ENCODE results near the gene RIN1. TPM values are rescaled to one million over a fixed set of nuclear protein-coding genes. Genes with fewer than 3 reads are reported as not detected.
A peak's percentile ranks its signal among the peaks of the same experiment; 100 is the strongest.
"Not testable (repeated sequence)": the region's sequence is repeated elsewhere in the genome, so short reads cannot be mapped to it uniquely, and the experiment has no call there.

Gene RIN1, protein sequence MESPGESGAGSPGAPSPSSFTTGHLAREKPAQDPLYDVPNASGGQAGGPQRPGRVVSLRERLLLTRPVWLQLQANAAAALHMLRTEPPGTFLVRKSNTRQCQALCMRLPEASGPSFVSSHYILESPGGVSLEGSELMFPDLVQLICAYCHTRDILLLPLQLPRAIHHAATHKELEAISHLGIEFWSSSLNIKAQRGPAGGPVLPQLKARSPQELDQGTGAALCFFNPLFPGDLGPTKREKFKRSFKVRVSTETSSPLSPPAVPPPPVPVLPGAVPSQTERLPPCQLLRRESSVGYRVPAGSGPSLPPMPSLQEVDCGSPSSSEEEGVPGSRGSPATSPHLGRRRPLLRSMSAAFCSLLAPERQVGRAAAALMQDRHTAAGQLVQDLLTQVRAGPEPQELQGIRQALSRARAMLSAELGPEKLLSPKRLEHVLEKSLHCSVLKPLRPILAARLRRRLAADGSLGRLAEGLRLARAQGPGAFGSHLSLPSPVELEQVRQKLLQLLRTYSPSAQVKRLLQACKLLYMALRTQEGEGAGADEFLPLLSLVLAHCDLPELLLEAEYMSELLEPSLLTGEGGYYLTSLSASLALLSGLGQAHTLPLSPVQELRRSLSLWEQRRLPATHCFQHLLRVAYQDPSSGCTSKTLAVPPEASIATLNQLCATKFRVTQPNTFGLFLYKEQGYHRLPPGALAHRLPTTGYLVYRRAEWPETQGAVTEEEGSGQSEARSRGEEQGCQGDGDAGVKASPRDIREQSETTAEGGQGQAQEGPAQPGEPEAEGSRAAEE
- polyA plus RNA-seq (2013, experiment 1 of 2) = 29.1 TPM
- 26.9 TPM for polyA plus RNA-seq (2013, experiment 2 of 2)

DNA sequence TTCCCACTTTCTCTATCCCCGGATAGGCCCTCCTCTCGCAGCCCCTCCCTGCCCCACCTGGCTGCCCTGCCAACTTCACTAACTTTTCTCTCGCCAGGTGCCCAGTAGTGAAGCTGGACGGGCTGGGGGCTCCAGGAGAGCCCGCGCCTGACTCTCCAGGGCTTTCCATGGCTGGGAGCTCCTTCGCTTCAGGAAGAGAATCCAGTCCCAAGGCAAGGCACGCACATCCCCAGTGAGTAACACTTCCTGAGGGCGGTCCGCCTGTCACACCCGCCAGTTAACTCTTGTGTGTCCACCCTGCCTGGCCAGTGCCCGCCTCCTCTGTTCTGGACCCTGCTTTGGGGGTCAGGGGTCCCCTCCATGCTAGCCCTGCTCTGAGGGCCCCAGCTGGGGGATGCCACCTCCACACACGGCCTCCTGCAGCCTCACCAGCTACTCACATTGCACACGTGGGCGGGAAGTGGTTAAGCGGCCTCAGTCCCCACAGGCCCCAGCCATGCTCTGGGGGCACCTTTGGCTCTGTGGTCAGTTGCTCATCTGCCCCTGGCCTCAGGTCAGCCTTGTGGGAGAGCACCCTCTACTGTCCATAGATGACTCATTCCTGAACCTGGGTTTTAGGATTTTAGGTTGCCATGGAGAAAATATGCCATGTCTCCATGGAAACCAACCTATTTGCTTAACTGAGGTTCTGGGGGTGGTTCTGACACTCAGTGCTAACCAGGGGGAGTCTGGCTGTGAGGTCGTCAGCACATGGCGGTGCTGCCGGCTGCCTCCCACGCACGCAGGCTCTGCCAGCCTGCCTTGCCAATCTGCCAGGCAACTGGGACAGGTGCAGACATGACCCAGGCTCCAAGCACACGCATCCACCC, at the start of gene RIN1:
TSS of gene RIN1 (minus strand) at position 201 of the 869 bp plus-strand sequence. CDS start at position 169, 32 bp downstream.
- Histone ChIP-seq H3K9ac (ENCODE audit: low read length) (peak within 1 kb of the TSS; percentile 99), H3K27me3 (ENCODE audit: control insufficient read depth in 1 of 2, insufficient read depth in 1 of 2, low read length in 2 of 2) (no peaks in the 10 kb centered on the region), H3K4me1 (ENCODE audit: control insufficient read depth, insufficient read depth, low read depth, low read length) (peaks cover 66% of the 10 kb centered on the region), H2BK15ac (ENCODE audit: low read depth, poor library complexity, severe bottlenecking) (peak within 1 kb of the TSS; percentile 92), H2AFZ (ENCODE audit: low read depth, low read length) (peak within 1 kb of the TSS; percentile 7), H3K4me2 (ENCODE audit: low read length, poor library complexity, severe bottlenecking) (peak within 1 kb of the TSS; percentile 68), H3K79me1 (replicated peaks; ENCODE audit: low read length, poor library complexity, severe bottlenecking) (peaks cover 38% of the 10 kb centered on the region), H3K9me3 (ENCODE audit: control insufficient read depth, low read length) (no peaks in the 10 kb centered on the region), H3K14ac (ENCODE audit: low read length in 2 of 2) (peak within 1 kb of the TSS in 1 of 2 experiments; percentile 95), H4K8ac (ENCODE audit: low read length) (peak within 1 kb of the TSS; percentile 92), H3K27ac (ENCODE audit: low read length, poor library complexity, severe bottlenecking) (peak within 1 kb of the TSS; percentile 97), H3K18ac (ENCODE audit: low read depth in 1 of 2, low read length in 2 of 2) (peak within 1 kb of the TSS; percentile 97 to 99), H3K4me3 (ENCODE audit: insufficient read depth in 1 of 2, low read depth in 1 of 2, low read length in 2 of 2) (peak within 1 kb of the TSS; percentile 68 to 85), H3K23ac (ENCODE audit: low read length in 2 of 2) (peak within 1 kb of the TSS in 1 of 2 experiments; percentile 53), H2BK120ac (ENCODE audit: low read depth, low read length) (peak within 1 kb of the TSS; percentile 91), H4K91ac (ENCODE audit: low read length) (peak within 1 kb of the TSS; percentile 99), H2AK5ac (ENCODE audit: low read length, severe bottlenecking) (peak within 1 kb of the TSS; percentile 46), H2BK5ac (ENCODE audit: low read depth, low read length, poor library complexity, severe bottlenecking) (peak within 1 kb of the TSS; percentile 90), H3K36me3 (ENCODE audit: control insufficient read depth in 1 of 2, insufficient read depth in 2 of 2, low read depth in 1 of 2, low read length in 2 of 2) (peaks cover 63 to 77% of the 10 kb centered on the region in 2 experiments), H2BK12ac (ENCODE audit: low read length in 2 of 2) (peak within 1 kb of the TSS; percentile 49 to 93), H3K4ac (ENCODE audit: low read depth in 1 of 2, low read length in 2 of 2) (peak within 1 kb of the TSS; percentile 90 to 94)
- DNase-seq = peak; percentile 100
- WGBS = 9% methylated on average over 22 of the region's 22 CpGs

DNA sequence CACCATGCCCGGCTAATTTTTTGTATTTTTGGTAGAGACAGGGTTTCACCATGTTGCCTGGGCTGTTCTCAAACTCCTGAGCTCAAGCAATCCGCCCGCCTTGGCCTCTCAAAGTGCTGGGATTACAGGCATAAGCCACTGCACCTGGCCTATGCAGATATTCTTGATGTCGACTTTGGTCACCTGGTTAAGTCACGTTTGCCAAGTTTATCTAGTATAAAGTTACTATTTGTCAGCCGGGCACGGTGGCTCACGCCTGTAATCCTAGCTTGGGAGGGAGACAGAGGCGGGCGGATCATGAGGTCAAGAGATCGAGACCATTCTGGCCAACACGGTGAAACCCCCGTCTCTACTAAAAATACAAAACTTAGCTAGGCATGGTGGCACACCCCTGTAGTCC, 48.1 kb upstream of the RIN1 start:
- not testable (repeated sequence) for H4K91ac ChIP-seq (ENCODE audit: low read length); H3K4me3 ChIP-seq (ENCODE audit: insufficient read depth in 1 of 2, low read depth in 1 of 2, low read length in 2 of 2); H3K9ac ChIP-seq (ENCODE audit: low read length); H4K8ac ChIP-seq (ENCODE audit: low read length); H3K23ac ChIP-seq (ENCODE audit: low read length in 2 of 2); H3K4me2 ChIP-seq (ENCODE audit: low read length, poor library complexity, severe bottlenecking); H2BK5ac ChIP-seq (ENCODE audit: low read depth, low read length, poor library complexity, severe bottlenecking); H3K4ac ChIP-seq (ENCODE audit: low read depth in 1 of 2, low read length in 2 of 2); H3K79me1 ChIP-seq (replicated peaks; ENCODE audit: low read length, poor library complexity, severe bottlenecking); H2AFZ ChIP-seq (ENCODE audit: low read depth, low read length); H3K27me3 ChIP-seq (ENCODE audit: control insufficient read depth in 1 of 2, insufficient read depth in 1 of 2, low read length in 2 of 2); H2AK5ac ChIP-seq (ENCODE audit: low read length, severe bottlenecking); H3K9me3 ChIP-seq (ENCODE audit: control insufficient read depth, low read length); H3K36me3 ChIP-seq (ENCODE audit: control insufficient read depth in 1 of 2, insufficient read depth in 2 of 2, low read depth in 1 of 2, low read length in 2 of 2); H3K27ac ChIP-seq (ENCODE audit: low read length, poor library complexity, severe bottlenecking); H3K4me1 ChIP-seq (ENCODE audit: control insufficient read depth, insufficient read depth, low read depth, low read length); H2BK15ac ChIP-seq (ENCODE audit: low read depth, poor library complexity, severe bottlenecking); DNase-seq; H2BK12ac ChIP-seq (ENCODE audit: low read length in 2 of 2); H3K18ac ChIP-seq (ENCODE audit: low read depth in 1 of 2, low read length in 2 of 2); H3K14ac ChIP-seq (ENCODE audit: low read length in 2 of 2); H2BK120ac ChIP-seq (ENCODE audit: low read depth, low read length)
- 97% methylated on average over 13 of the region's 13 CpGs for WGBS

DNA sequence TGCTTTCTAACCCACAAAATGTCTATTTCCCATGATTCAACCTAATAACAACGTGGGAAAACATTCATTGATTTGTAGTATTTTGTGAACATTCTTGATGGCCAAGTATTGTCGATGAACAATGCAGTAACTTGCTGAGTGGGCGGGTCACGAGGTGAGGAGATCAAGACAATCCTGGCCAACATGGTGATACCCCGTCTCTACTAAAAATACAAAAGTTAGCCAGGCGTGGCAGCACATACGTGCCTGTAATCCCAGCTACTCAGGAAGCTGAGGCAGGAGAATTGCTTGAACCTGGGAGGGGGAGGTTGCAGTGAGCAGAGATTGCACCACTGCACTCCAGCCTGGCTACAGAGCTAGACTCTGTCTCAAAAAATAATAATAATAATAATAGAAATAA, 44.0 kb upstream of the RIN1 start:
- H3K4me1 ChIP-seq (ENCODE audit: control insufficient read depth, insufficient read depth, low read depth, low read length); H2BK120ac ChIP-seq (ENCODE audit: low read depth, low read length); DNase-seq; H3K79me1 ChIP-seq (replicated peaks; ENCODE audit: low read length, poor library complexity, severe bottlenecking); H3K18ac ChIP-seq (ENCODE audit: low read depth in 1 of 2, low read length in 2 of 2); H3K23ac ChIP-seq (ENCODE audit: low read length in 2 of 2); H2AK5ac ChIP-seq (ENCODE audit: low read length, severe bottlenecking); H4K8ac ChIP-seq (ENCODE audit: low read length); H3K9me3 ChIP-seq (ENCODE audit: control insufficient read depth, low read length); H2AFZ ChIP-seq (ENCODE audit: low read depth, low read length); H3K14ac ChIP-seq (ENCODE audit: low read length in 2 of 2); H4K91ac ChIP-seq (ENCODE audit: low read length); H3K4ac ChIP-seq (ENCODE audit: low read depth in 1 of 2, low read length in 2 of 2); H3K4me2 ChIP-seq (ENCODE audit: low read length, poor library complexity, severe bottlenecking); H2BK12ac ChIP-seq (ENCODE audit: low read length in 2 of 2); H3K9ac ChIP-seq (ENCODE audit: low read length); H3K36me3 ChIP-seq (ENCODE audit: control insufficient read depth in 1 of 2, insufficient read depth in 2 of 2, low read depth in 1 of 2, low read length in 2 of 2); H2BK15ac ChIP-seq (ENCODE audit: low read depth, poor library complexity, severe bottlenecking); H3K4me3 ChIP-seq (ENCODE audit: insufficient read depth in 1 of 2, low read depth in 1 of 2, low read length in 2 of 2); H3K27ac ChIP-seq (ENCODE audit: low read length, poor library complexity, severe bottlenecking); H2BK5ac ChIP-seq (ENCODE audit: low read depth, low read length, poor library complexity, severe bottlenecking): not testable (repeated sequence)
- 52% methylated on average over 7 of the region's 7 CpGs for WGBS
- peaks cover 0 to 10% of the 10 kb centered on the region in 2 experiments for H3K27me3 ChIP-seq (ENCODE audit: control insufficient read depth in 1 of 2, insufficient read depth in 1 of 2, low read length in 2 of 2)

Data from mesenchymal stem cell (in vitro differentiated cells and primary cell).